ENCODE measurements around the gene WNK2.

The WNK2 gene

DNA sequence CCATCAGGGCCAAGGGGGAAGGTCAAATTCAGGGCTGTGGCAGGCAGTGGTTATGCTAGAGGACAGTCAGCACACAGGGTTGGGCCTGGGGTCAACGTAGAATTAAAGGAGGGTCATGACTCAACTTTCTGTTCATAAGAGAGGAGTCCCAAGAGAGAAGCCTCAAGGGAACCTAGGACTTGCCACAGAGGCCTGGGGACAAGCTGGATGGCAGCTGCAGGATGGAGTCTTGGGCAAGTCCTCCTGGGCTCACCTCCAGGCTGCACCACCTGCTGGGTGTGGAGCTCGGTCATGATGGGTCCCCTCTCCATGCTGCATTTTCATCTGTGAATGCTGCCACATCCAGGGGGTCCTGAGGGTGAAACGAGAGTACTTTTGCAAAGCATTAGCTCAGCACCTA lies 9.0 kb upstream of the WNK2 start:
- Histone ChIP-seq H3K9ac (ENCODE audit: low read depth in 1 of 2, low read length in 2 of 2) (no peak overlapping the region), H3K36me3 (ENCODE audit: control insufficient read depth in 1 of 2, insufficient read depth in 2 of 2, low read length in 2 of 2) (no peaks in the 10 kb centered on the region), H3K9me3 (ENCODE audit: control insufficient read depth in 1 of 2, low read length in 2 of 2) (no peaks in the 10 kb centered on the region), H3K27ac (ENCODE audit: low read depth, low read length) (no peak overlapping the region), H3K4me1 (ENCODE audit: control insufficient read depth in 1 of 2, insufficient read depth in 2 of 2, low read length in 2 of 2) (peaks cover 16 to 21% of the 10 kb centered on the region in 2 donors), H3K4me3 (ENCODE audit: low read depth in 1 of 2, low read length in 2 of 2) (no peak overlapping the region), H3K27me3 (ENCODE audit: control insufficient read depth in 1 of 2, insufficient read depth in 2 of 2, low read length in 2 of 2) (no peaks in the 10 kb centered on the region)

- Histone ChIP-seq H3K9me3 (ENCODE audit: control insufficient read depth in 1 of 2, low read length in 2 of 2) (no peaks in the 10 kb centered on the region), H3K27me3 (ENCODE audit: control insufficient read depth in 1 of 2, insufficient read depth in 2 of 2, low read length in 2 of 2) (no peaks in the 10 kb centered on the region), H3K4me1 (ENCODE audit: control insufficient read depth in 1 of 2, insufficient read depth in 2 of 2, low read length in 2 of 2) (peaks cover 27 to 29% of the 10 kb centered on the region in 2 donors), H3K36me3 (ENCODE audit: control insufficient read depth in 1 of 2, insufficient read depth in 2 of 2, low read length in 2 of 2) (no peaks in the 10 kb centered on the region), H3K9ac (ENCODE audit: low read depth in 1 of 2, low read length in 2 of 2) (no peak overlapping the region), H3K4me3 (ENCODE audit: low read depth in 1 of 2, low read length in 2 of 2) (no peak overlapping the region), H3K27ac (ENCODE audit: low read depth, low read length) (no peak overlapping the region)
Measured at GRCh38 chr9:93177676-93178075, 6.3 kb upstream of the WNK2 start.

- Histone ChIP-seq H3K27me3 (ENCODE audit: control insufficient read depth in 1 of 2, insufficient read depth in 2 of 2, low read length in 2 of 2) (peaks cover 2 to 6% of the 10 kb centered on the region in 2 donors), H3K4me1 (ENCODE audit: control insufficient read depth in 1 of 2, insufficient read depth in 2 of 2, low read length in 2 of 2) (peaks cover 28 to 29% of the 10 kb centered on the region in 2 donors), H3K9ac (ENCODE audit: low read depth in 1 of 2, low read length in 2 of 2) (no peak overlapping the region), H3K36me3 (ENCODE audit: control insufficient read depth in 1 of 2, insufficient read depth in 2 of 2, low read length in 2 of 2) (no peaks in the 10 kb centered on the region), H3K9me3 (ENCODE audit: control insufficient read depth in 1 of 2, low read length in 2 of 2) (no peaks in the 10 kb centered on the region), H3K4me3 (ENCODE audit: low read depth in 1 of 2, low read length in 2 of 2) (no peak overlapping the region), H3K27ac (ENCODE audit: low read depth, low read length) (no peak overlapping the region)
Measured at GRCh38 chr9:93178851-93179786, 4.8 kb upstream of the WNK2 start.

DNA sequence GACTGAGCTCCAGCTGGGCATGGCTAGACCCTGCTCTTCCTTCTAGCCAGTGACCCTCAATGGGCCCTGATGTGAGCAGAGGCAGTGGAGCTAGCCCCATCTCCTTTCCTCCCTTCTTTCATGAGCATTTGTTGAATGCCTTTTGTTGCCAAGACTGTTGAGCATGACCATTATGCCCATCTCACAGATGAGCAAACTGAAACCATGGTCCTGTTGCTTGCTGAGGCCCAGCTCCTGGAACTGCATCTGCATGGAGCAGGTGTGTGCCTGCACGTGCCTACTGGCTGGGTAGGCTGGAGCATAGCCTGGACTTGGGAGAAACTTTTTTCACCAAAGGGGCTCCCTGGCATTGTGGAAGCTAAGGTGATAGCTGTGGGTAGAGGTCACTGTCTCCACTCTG lies 3.0 kb upstream of the WNK2 start:
- no peaks in the 10 kb centered on the region for H3K9me3 ChIP-seq (ENCODE audit: control insufficient read depth in 1 of 2, low read length in 2 of 2)
- H3K27ac ChIP-seq (ENCODE audit: low read depth, low read length): no peak overlapping the region
- H3K4me3 ChIP-seq (ENCODE audit: low read depth in 1 of 2, low read length in 2 of 2): no peak overlapping the region
- H3K27me3 ChIP-seq (ENCODE audit: control insufficient read depth in 1 of 2, insufficient read depth in 2 of 2, low read length in 2 of 2): peaks cover 2 to 6% of the 10 kb centered on the region in 2 donors
- no peaks in the 10 kb centered on the region for H3K36me3 ChIP-seq (ENCODE audit: control insufficient read depth in 1 of 2, insufficient read depth in 2 of 2, low read length in 2 of 2)
- peaks cover 24 to 32% of the 10 kb centered on the region in 2 donors for H3K4me1 ChIP-seq (ENCODE audit: control insufficient read depth in 1 of 2, insufficient read depth in 2 of 2, low read length in 2 of 2)
- no peak overlapping the region for H3K9ac ChIP-seq (ENCODE audit: low read depth in 1 of 2, low read length in 2 of 2)

DNA sequence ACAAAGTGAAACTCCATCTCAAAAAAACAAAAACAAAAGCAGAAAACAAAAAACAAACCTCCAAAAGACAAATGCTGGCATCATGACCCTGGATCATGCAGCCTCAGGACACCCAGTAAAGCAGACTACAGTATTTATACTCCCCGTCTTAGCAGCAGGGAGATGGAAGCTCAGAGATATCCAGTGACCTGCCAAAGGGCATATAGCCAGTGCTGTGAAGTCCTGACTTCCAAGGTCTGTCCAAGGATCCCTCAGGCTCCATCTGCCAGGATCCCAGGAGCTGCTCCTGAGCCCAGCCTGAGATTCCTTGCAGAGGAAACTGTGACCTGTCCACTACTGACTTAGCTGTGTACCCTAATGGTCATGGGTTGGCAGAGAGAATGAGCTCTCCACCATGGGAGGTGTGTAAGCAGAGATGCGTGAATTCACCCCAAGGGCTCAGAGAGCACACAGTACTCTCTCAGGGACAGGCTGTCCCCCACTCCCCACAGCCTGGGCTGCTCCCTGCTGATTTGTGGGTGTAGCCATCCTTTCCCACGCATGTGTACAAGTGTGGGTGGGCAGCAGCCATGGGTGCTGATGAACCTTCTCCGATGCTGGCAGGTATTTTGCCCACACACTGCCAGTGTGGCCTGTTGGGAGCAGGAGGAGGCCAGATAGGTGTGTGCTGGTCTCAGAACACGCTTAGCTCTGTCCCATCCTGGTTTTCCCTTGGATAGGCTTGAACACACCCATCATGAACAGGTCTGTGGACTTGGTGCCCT lies 2.1 kb upstream of the WNK2 start:
- Histone ChIP-seq H3K36me3 (ENCODE audit: control insufficient read depth in 1 of 2, insufficient read depth in 2 of 2, low read length in 2 of 2) (no peaks in the 10 kb centered on the region), H3K27me3 (ENCODE audit: control insufficient read depth in 1 of 2, insufficient read depth in 2 of 2, low read length in 2 of 2) (peaks cover 2 to 6% of the 10 kb centered on the region in 2 donors), H3K4me1 (ENCODE audit: control insufficient read depth in 1 of 2, insufficient read depth in 2 of 2, low read length in 2 of 2) (peaks cover 33 to 38% of the 10 kb centered on the region in 2 donors), H3K9ac (ENCODE audit: low read depth in 1 of 2, low read length in 2 of 2) (no peak overlapping the region), H3K27ac (ENCODE audit: low read depth, low read length) (no peak overlapping the region), H3K9me3 (ENCODE audit: control insufficient read depth in 1 of 2, low read length in 2 of 2) (no peaks in the 10 kb centered on the region), H3K4me3 (ENCODE audit: low read depth in 1 of 2, low read length in 2 of 2) (no peak overlapping the region)

- H3K4me1 ChIP-seq (ENCODE audit: control insufficient read depth in 1 of 2, insufficient read depth in 2 of 2, low read length in 2 of 2): peaks cover 40 to 45% of the 10 kb centered on the region in 2 donors
- no peak overlapping the region for H3K27ac ChIP-seq (ENCODE audit: low read depth, low read length)
- H3K4me3 ChIP-seq (ENCODE audit: low read depth in 1 of 2, low read length in 2 of 2): no peak overlapping the region
- no peaks in the 10 kb centered on the region for H3K9me3 ChIP-seq (ENCODE audit: control insufficient read depth in 1 of 2, low read length in 2 of 2)
- no peaks in the 10 kb centered on the region for H3K36me3 ChIP-seq (ENCODE audit: control insufficient read depth in 1 of 2, insufficient read depth in 2 of 2, low read length in 2 of 2)
- H3K27me3 ChIP-seq (ENCODE audit: control insufficient read depth in 1 of 2, insufficient read depth in 2 of 2, low read length in 2 of 2): peaks cover 2 to 6% of the 10 kb centered on the region in 2 donors
- H3K9ac ChIP-seq (ENCODE audit: low read depth in 1 of 2, low read length in 2 of 2): no peak overlapping the region
Measured at GRCh38 chr9:93182572-93182971, 1.4 kb upstream of the WNK2 start.

DNA sequence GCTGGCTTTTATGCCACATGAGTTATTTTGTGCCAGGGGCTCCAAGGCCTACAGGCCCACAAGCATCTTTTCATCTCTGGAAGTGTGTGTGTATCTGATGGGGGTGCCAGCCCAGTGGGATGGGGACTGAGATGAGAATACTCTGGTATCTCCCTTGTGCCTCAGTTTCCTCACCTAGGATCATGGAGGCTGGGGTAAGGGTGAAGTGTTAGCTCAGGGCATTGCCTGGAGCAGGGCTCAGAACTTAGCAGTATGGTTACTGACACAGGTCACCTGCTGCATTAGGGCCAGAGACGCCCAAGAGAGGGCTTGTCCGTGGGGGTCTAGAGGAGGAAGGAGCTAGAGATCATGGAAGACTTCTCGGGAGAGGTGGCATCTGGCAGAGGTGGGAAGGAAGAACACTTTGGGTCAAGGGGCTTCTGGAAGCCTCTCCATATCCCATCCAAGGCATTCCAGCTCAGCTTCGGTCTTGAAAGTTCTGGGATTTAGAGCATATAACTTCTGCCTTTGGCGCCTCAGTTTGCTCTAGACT lies 742 bp upstream of the WNK2 start:
- Histone ChIP-seq H3K27ac (ENCODE audit: low read depth, low read length) (no peak overlapping the region), H3K4me3 (ENCODE audit: low read depth in 1 of 2, low read length in 2 of 2) (peak overlapping the region; percentile 61 to 62), H3K27me3 (ENCODE audit: control insufficient read depth in 1 of 2, insufficient read depth in 2 of 2, low read length in 2 of 2) (peaks cover 2 to 6% of the 10 kb centered on the region in 2 donors), H3K9me3 (ENCODE audit: control insufficient read depth in 1 of 2, low read length in 2 of 2) (no peaks in the 10 kb centered on the region), H3K4me1 (ENCODE audit: control insufficient read depth in 1 of 2, insufficient read depth in 2 of 2, low read length in 2 of 2) (peaks cover 46 to 52% of the 10 kb centered on the region in 2 donors), H3K36me3 (ENCODE audit: control insufficient read depth in 1 of 2, insufficient read depth in 2 of 2, low read length in 2 of 2) (no peaks in the 10 kb centered on the region), H3K9ac (ENCODE audit: low read depth in 1 of 2, low read length in 2 of 2) (peak overlapping the region; percentile 44 to 57)

DNA sequence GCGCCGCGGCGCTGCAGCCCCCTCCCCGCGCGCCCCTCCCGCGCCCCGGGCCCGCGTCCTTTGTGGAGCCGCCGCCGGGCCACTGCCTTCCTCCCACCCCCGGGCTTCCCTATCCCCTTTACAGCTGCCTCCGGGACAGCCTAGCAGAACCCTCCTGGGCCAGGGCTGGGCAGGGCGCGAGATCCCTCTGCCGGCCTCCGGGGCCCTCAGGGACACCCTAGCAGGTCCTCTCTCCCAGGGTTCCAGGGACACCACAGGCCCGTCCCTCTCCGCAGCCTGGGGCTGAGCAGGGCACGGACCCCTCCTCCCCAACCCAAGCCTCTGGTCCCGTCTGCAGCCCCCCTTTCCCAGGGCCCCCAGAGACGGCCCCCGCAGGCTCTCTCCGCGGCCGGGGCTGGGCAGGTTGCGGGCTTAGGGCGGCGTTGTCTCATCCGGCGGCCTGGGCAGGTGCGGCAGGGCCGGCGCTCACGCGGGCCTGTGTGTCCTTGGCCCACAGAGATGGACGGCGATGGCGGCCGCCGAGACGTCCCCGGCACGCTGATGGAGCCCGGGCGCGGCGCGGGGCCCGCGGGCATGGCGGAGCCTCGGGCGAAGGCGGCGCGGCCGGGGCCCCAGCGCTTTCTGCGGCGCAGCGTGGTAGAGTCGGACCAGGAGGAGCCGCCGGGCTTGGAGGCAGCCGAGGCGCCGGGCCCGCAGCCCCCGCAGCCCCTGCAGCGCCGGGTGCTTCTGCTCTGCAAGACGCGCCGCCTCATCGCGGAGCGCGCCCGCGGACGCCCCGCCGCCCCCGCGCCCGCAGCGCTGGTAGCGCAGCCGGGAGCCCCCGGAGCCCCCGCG lies 710 bp downstream of the WNK2 start:
- Histone ChIP-seq H3K4me1 (ENCODE audit: control insufficient read depth in 1 of 2, insufficient read depth in 2 of 2, low read length in 2 of 2) (peaks cover 51 to 52% of the 10 kb centered on the region in 2 donors), H3K9ac (ENCODE audit: low read depth in 1 of 2, low read length in 2 of 2) (peak overlapping the region; percentile 41 to 54), H3K27ac (ENCODE audit: low read depth, low read length) (no peak overlapping the region)

DNA sequence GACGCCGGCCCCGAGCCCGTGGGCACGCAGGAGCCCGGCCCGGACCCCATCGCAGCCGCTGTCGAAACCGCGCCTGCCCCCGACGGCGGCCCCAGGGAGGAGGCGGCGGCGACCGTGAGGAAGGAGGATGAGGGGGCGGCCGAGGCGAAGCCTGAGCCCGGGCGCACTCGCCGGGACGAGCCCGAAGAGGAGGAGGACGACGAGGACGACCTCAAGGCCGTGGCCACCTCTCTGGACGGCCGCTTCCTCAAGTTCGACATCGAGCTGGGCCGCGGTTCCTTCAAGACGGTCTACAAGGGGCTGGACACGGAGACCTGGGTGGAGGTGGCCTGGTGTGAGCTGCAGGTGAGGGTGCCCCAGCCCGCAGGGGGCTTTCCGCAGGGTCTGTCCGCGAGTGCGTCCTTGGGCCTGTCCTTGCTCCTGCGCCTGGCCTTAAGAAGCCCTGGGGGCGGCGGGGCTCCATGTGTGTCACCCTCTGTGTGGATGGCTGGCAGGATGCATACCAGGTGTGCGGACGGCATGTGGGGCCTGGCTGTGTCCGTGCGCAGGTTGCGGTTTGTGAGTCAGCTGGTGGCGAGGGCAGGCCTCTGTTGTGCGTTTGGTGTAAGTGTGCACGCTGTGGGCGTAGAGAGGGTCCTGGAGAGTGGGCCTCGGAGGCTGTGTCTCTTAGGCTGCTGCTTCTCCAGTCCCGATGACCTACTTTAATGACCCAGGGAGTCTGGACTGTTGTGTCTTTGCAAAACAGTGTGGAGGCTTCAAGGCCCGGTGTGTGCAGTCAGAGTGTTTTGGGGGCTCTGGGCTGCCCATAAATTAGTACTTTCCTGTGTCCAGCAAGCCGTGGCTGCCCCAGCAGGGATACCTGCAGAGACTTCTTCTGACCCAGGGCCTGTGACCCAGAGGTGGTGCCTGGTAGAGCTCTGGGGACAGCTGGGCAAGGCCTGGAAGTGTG lies 1.6 kb downstream of the WNK2 start:
- Histone ChIP-seq H3K9ac (ENCODE audit: low read depth in 1 of 2, low read length in 2 of 2) (peak overlapping the region; percentile 56 to 70), H3K36me3 (ENCODE audit: control insufficient read depth in 1 of 2, insufficient read depth in 2 of 2, low read length in 2 of 2) (peaks cover 0 to 5% of the 10 kb centered on the region in 2 donors), H3K4me1 (ENCODE audit: control insufficient read depth in 1 of 2, insufficient read depth in 2 of 2, low read length in 2 of 2) (peaks cover 51 to 52% of the 10 kb centered on the region in 2 donors), H3K9me3 (ENCODE audit: control insufficient read depth in 1 of 2, low read length in 2 of 2) (no peaks in the 10 kb centered on the region), H3K4me3 (ENCODE audit: low read depth in 1 of 2, low read length in 2 of 2) (peak overlapping the region; percentile 58 to 70), H3K27me3 (ENCODE audit: control insufficient read depth in 1 of 2, insufficient read depth in 2 of 2, low read length in 2 of 2) (peaks cover 2 to 6% of the 10 kb centered on the region in 2 donors), H3K27ac (ENCODE audit: low read depth, low read length) (no peak overlapping the region)

More for the DNA sequence above, 710 bp downstream of the WNK2 start:
- peak overlapping the region; percentile 62 to 70 for H3K4me3 ChIP-seq (ENCODE audit: low read depth in 1 of 2, low read length in 2 of 2)
- no peaks in the 10 kb centered on the region for H3K9me3 ChIP-seq (ENCODE audit: control insufficient read depth in 1 of 2, low read length in 2 of 2)
- no peaks in the 10 kb centered on the region for H3K36me3 ChIP-seq (ENCODE audit: control insufficient read depth in 1 of 2, insufficient read depth in 2 of 2, low read length in 2 of 2)
- peaks cover 2 to 6% of the 10 kb centered on the region in 2 donors for H3K27me3 ChIP-seq (ENCODE audit: control insufficient read depth in 1 of 2, insufficient read depth in 2 of 2, low read length in 2 of 2)
